ENCODE measurements around the gene NRTN. TPM values are rescaled to one million over a fixed set of nuclear protein-coding genes. Genes with fewer than 3 reads are reported as not detected.

Gene NRTN
- total and polyA plus RNA-seq, 2 of the 13 experiments (the other 11 are each of a cell fraction or from before 2014, with no cell fraction given): 4.1 to 5.3 TPM

- TF ChIP-seq, protein P1, sequence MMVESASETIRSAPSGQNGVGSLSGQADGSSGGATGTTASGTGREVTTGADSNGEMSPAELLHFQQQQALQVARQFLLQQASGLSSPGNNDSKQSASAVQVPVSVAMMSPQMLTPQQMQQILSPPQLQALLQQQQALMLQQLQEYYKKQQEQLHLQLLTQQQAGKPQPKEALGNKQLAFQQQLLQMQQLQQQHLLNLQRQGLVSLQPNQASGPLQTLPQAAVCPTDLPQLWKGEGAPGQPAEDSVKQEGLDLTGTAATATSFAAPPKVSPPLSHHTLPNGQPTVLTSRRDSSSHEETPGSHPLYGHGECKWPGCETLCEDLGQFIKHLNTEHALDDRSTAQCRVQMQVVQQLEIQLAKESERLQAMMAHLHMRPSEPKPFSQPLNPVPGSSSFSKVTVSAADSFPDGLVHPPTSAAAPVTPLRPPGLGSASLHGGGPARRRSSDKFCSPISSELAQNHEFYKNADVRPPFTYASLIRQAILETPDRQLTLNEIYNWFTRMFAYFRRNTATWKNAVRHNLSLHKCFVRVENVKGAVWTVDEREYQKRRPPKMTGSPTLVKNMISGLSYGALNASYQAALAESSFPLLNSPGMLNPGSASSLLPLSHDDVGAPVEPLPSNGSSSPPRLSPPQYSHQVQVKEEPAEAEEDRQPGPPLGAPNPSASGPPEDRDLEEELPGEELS (CRISPR knock-in tag; IDR thresholded peaks at IDR 0.05): no peak
- TF ChIP-seq, protein P2, sequence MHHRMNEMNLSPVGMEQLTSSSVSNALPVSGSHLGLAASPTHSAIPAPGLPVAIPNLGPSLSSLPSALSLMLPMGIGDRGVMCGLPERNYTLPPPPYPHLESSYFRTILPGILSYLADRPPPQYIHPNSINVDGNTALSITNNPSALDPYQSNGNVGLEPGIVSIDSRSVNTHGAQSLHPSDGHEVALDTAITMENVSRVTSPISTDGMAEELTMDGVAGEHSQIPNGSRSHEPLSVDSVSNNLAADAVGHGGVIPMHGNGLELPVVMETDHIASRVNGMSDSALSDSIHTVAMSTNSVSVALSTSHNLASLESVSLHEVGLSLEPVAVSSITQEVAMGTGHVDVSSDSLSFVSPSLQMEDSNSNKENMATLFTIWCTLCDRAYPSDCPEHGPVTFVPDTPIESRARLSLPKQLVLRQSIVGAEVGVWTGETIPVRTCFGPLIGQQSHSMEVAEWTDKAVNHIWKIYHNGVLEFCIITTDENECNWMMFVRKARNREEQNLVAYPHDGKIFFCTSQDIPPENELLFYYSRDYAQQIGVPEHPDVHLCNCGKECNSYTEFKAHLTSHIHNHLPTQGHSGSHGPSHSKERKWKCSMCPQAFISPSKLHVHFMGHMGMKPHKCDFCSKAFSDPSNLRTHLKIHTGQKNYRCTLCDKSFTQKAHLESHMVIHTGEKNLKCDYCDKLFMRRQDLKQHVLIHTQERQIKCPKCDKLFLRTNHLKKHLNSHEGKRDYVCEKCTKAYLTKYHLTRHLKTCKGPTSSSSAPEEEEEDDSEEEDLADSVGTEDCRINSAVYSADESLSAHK (CRISPR knock-in tag; IDR thresholded peaks at IDR 0.05; ENCODE audit: borderline replicate concordance): no peak
- TF ChIP-seq ATM (IDR thresholded peaks at IDR 0.05; ENCODE audit: borderline replicate concordance): no peak
- TF ChIP-seq, protein P3, sequence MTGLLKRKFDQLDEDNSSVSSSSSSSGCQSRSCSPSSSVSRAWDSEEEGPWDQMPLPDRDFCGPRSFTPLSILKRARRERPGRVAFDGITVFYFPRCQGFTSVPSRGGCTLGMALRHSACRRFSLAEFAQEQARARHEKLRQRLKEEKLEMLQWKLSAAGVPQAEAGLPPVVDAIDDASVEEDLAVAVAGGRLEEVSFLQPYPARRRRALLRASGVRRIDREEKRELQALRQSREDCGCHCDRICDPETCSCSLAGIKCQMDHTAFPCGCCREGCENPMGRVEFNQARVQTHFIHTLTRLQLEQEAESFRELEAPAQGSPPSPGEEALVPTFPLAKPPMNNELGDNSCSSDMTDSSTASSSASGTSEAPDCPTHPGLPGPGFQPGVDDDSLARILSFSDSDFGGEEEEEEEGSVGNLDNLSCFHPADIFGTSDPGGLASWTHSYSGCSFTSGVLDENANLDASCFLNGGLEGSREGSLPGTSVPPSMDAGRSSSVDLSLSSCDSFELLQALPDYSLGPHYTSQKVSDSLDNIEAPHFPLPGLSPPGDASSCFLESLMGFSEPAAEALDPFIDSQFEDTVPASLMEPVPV (CRISPR knock-in tag; IDR thresholded peaks at IDR 0.05): peak; percentile 85; the same call in 1 of the 2 replicates
- peak; percentile 34; the same call in 1 of the 2 replicates for TF ChIP-seq MTA1 (CRISPR knock-in tag; IDR thresholded peaks at IDR 0.05; ENCODE audit: borderline replicate concordance)
- TF ChIP-seq MTF2 (CRISPR knock-in tag; IDR thresholded peaks at IDR 0.05; ENCODE audit: borderline replicate concordance): no peak
- TF ChIP-seq TMF1 (CRISPR knock-in tag; IDR thresholded peaks at IDR 0.05; ENCODE audit: low read depth): peak; percentile 77
- TF ChIP-seq ZIK1 (CRISPR knock-in tag; IDR thresholded peaks at IDR 0.05; ENCODE audit: borderline replicate concordance, low read depth): no peak
- no peak for TF ChIP-seq SP2 (CRISPR knock-in tag; IDR thresholded peaks at IDR 0.05)
- no peak for TF ChIP-seq BCL6 (CRISPR knock-in tag; IDR thresholded peaks at IDR 0.05)
- no peak for TF ChIP-seq PRPF4 (IDR thresholded peaks at IDR 0.05; ENCODE audit: low read depth, low read length, poor library complexity, severe bottlenecking)
- peak; percentile 88; the same call in 1 of the 2 replicates for TF ChIP-seq DZIP1 (CRISPR knock-in tag; IDR thresholded peaks at IDR 0.05)
- TF ChIP-seq RNF219 (CRISPR knock-in tag; IDR thresholded peaks at IDR 0.05): no peak
- no peak for TF ChIP-seq NR1H2 (CRISPR knock-in tag; IDR thresholded peaks at IDR 0.05; ENCODE audit: borderline replicate concordance, low read depth)
- TF ChIP-seq ZNF354B (CRISPR knock-in tag; IDR thresholded peaks at IDR 0.05): 0 out of 2 replicates have a peak, but pooled peaks have one; percentile 40
- no peak for TF ChIP-seq ARID2 (CRISPR knock-in tag; IDR thresholded peaks at IDR 0.05; ENCODE audit: borderline replicate concordance)
- peak; percentile 100 for TF ChIP-seq ZNF326 (CRISPR knock-in tag; IDR thresholded peaks at IDR 0.05; ENCODE audit: borderline replicate concordance)
These were observed 23.2 kb downstream of the NRTN start (continued) for GRCh38 chr19:5827891-5828660.
